Choroid plexus epithelial cell (primary cell): ENCODE measurements around the gene GADD45B.

Experiments
- DNase-seq: peaks from one replicate; pipeline ENCODE4 v3.0.0-alpha.2; 2010; ENCODE audit warnings: low read depth
- H3K4me3 ChIP-seq: 2 replicates; pipeline ENCODE4 v1.5.1; 2011; ENCODE audit warnings: low read depth, mild to moderate bottlenecking, control low read depth, low read length, moderate library complexity
- CTCF ChIP-seq: conservative IDR thresholded peaks from 2 replicates; pipeline ENCODE4 v1.5.1; 2011; ENCODE audit warnings: low read depth, mild to moderate bottlenecking, control low read depth, inconsistent platforms, low read length, moderate library complexity

Gene GADD45B

GRCh38 chr19:2484178-2484937 lies 8.4 kb downstream of the GADD45B start:
- no peak for DNase-seq
- H3K4me3 ChIP-seq = no peak overlapping the region
- TF ChIP-seq CTCF = no peak

GRCh38 chr19:2485428-2485827 lies 9.5 kb downstream of the GADD45B start:
- H3K4me3 ChIP-seq = no peak overlapping the region
- no peak for TF ChIP-seq CTCF
- no peak for DNase-seq

GRCh38 chr19:2487090-2487489 lies 11.2 kb downstream of the GADD45B start:
- no peak for TF ChIP-seq CTCF
- no peak for DNase-seq
- H3K4me3 ChIP-seq = no peak overlapping the region

- DNase-seq = no peak
- no peak for TF ChIP-seq CTCF
- no peak overlapping the region for H3K4me3 ChIP-seq
Observed at GRCh38 chr19:2487842-2488241, 11.9 kb downstream of the GADD45B start.

- peak overlapping the region; percentile 37 for H3K4me3 ChIP-seq
- no peak for TF ChIP-seq CTCF
- DNase-seq = no peak
Observed at GRCh38 chr19:2488405-2488941, 12.5 kb downstream of the GADD45B start.

- no peak for TF ChIP-seq CTCF
- peak overlapping the region; percentile 37 for H3K4me3 ChIP-seq
- peak; percentile 47 for DNase-seq
Observed at GRCh38 chr19:2488942-2489731, 13.2 kb downstream of the GADD45B start.

- no peak overlapping the region for H3K4me3 ChIP-seq
- TF ChIP-seq CTCF = no peak
- no peak for DNase-seq
Observed at GRCh38 chr19:2490659-2491058, 14.7 kb downstream of the GADD45B start.
